Measurements from ENCODE around the gene ZNF358.

- TF ChIP-seq CTCF (IDR thresholded peaks at IDR 0.05; ENCODE audit: low read depth, low read length, poor library complexity, severe bottlenecking): no peak
- no peak for TF ChIP-seq EZH2phosphoT487 (IDR thresholded peaks at IDR 0.05; ENCODE audit: borderline replicate concordance, low read length)
These were observed 23.8 kb upstream of the ZNF358 start for GRCh38 chr19:7492142-7492541.

All from DOHH2 (cell line).